ENCODE measurements around the gene CADPS.

CADPS gene

GRCh38 chr3:62625268-62625667 is 249.9 kb downstream of the CADPS start:
- DNase-seq = no peak

GRCh38 chr3:62624185-62624584 is 251.0 kb downstream of the CADPS start:
- no peak for DNase-seq

- DNase-seq = peak; percentile 59 to 60
Measured at GRCh38 chr3:62622553-62623174, 252.6 kb downstream of the CADPS start.

DNA sequence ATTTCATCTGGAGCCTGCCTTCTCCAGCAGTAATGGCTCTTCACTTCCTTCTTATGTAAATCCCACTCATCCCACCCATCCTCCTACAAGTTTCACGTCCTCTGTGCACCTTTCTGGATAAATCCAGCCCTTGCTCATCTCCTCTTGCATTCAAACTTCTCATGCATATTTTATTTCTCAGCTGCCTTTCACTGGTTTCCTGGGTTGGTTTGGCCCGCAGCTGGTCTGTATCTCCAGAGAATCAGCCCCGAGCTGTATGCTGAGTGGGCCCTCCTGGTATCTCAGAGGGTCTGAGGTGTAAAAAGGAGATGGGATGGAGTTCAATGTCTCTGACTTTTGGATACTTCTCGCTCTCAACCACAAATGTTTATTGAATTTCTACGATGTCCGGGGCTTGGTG is 253.3 kb downstream of the CADPS start:
- DNase-seq = no peak

GRCh38 chr3:62621176-62621575 is 254.0 kb downstream of the CADPS start:
- DNase-seq = no peak

DNA sequence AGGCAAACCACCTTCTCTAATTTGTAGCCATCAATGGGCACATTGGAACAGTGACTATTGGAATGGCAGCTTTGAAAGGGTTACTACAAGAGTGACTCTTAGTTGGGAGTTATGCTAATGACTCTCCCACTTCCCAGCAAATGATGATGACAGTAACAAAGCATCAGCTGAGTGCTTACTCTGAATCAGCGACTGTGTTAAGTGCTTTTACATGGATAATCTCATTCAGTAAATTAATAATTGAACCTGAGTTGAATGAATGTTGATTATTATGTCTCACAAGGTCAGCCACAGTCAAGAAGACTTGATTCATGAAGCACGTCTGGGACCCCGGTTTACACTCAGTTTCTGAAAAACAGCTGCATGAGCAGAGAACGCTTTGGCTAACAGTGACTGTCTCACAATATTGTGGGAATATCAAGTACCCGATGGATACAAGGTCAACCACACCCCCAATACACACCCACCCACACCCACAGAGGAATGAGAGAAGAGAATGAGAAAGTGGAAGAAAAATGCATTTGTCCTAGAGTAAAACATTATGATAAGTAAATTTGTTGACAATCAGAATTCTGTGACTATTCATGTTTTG is 259.9 kb downstream of the CADPS start:
- no peak for DNase-seq

DNA sequence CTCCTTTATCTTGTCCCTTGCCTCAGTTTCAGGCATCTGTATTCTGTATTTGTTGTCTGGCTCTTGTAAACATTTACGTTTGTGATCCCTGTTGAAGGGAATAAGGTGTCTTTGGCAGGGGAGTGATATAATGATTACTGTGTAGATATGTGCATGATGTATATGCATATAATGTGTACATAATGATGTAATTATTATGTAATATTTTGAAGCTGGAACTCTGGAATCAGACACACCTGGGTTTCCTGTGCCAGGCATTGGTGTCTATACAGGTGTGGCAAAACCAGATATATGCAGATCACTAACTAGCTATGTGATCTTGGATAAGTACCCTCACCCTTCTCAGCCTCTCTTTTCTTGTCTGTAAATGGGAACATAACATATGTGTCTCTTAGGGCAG is 260.7 kb downstream of the CADPS start:
- no peak for DNase-seq

DNA sequence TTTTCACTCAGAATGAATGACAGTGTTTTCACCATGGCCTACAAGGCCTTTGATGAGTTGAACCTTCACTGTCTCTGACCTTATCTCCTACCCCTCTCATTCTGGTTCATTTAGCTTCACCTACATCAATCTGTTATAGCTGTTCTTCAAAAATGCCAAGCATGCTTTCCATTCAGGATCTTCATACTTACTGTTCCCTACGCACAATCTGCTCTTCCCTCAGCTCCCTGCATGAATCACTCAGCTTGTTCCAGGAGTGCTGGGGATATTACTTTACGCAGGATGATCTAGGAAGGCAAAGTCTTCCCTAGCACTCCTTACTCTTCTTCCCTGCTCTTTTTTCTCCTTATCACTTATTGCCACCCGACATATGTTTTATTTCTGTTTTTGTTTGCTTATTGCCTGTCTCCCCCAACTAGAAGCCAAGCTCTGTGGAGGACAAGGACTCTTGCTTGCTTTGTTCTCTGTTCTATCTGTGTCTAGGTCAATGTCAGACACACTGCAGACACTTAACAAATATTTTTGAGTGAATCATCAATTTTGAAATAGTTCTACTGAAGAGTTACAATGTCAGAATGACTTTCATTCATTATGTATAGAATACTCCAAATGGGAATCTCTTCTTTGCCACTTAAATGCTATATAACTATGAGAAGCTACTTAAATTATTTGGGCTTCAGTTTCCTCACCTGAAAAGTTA is 263.5 kb downstream of the CADPS start:
- no peak for DNase-seq

GRCh38 chr3:62607287-62608029 is 267.8 kb downstream of the CADPS start:
- no peak for DNase-seq

GRCh38 chr3:62605413-62606068 is 269.7 kb downstream of the CADPS start:
- no peak for DNase-seq

DNA sequence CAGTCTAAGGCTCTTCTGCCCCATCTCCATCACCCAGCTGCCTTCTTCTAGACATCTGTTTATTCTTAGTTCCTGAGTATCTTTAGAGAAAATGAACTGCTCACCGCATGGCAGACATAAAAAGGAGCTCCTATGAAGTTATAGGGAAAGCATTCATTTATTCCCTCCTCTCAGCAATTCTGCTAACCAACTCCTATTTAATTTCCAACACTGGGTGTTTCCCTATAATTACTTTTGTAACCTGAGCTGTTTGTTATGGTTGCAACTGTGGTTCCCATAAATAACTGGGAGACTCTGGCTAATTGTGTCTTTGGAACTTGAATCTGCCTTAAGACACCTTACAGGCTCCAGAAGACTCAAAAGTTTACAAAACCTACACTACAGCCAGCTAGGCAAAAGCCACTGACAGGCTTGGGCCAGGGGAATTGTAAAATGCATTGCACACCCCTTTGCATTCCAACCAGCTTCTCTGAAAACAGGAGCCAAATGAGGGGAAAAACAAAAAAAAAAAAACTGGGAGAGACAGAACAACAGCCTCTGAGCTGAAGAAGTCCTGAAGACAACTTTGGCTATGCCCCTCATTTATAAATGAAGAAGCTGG is 270.4 kb downstream of the CADPS start:
- no peak for DNase-seq

- DNase-seq = no peak
Measured at GRCh38 chr3:62604298-62604697, 270.9 kb downstream of the CADPS start.

- DNase-seq = no peak
Measured at GRCh38 chr3:62602987-62603386, 272.2 kb downstream of the CADPS start.

DNA sequence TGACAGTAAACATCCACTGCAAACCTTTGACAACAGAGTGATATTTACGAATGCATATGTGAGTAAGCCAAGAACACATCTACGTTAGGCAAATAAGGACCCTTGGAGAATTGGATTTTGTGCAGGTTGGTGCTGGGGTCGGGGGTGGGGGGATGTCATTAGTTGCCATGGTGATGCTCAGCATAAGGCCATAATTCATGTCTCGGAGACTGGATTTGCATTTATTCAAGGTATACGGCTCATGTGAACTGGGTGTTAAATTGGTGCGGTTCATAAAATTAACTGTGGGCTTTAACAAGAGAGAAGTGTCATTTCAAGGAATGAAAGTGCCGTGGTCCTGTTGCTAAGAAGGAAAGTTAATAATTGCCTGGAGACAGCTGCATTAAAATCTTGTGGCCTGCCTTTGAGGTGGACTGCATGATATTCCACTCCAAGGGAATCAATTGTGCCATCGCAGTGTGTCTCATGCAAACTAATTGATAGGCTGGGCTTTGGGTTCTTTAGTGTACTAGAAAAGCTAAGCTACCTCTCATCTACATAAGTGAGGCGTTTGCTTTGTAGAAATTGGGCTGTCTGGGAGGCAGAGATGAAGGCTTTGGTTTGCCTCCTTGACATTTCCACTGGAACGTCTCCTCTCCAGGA is 273.0 kb downstream of the CADPS start:
- no peak for DNase-seq

GRCh38 chr3:62601238-62602070 is 273.8 kb downstream of the CADPS start:
- DNase-seq = no peak

DNA sequence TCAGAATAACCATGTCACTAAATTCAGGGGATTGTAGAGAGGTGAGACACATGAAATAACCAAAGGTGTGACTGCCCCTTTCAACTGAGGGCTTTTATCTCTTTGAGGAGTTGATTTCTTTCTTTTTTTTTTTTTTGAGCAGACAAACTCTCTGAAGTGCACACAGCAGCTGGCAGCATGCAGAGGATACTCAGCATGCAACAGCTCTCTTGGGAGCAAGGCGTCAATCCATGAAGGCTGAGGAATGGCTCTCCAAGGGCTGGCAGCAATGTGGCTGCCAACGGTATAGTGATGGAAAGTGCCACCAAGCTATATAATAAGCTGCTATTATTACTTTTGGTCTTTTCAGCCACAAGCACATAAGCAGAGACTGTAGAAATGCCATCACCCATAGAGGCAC is 275.2 kb downstream of the CADPS start:
- no peak for DNase-seq

DNA sequence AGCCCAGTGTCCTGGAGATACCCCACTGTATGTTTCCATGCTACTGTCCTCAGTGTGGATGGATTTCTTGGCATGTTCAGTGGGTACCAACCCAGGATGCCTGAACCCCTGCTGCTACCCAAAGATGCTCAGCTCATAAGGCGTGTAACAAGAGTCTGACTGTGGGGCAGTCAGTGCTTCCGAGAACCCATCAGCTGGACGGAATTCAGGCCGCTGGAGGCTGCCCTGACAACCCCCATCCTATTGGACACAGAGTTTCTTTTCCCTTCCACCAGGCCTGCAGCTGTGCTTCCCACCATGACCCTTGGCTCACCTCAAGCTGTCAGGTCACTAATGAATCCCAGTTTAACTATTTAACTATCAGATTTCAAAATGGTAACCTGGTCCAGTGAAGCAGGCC is 277.7 kb downstream of the CADPS start:
- DNase-seq = no peak

DNA sequence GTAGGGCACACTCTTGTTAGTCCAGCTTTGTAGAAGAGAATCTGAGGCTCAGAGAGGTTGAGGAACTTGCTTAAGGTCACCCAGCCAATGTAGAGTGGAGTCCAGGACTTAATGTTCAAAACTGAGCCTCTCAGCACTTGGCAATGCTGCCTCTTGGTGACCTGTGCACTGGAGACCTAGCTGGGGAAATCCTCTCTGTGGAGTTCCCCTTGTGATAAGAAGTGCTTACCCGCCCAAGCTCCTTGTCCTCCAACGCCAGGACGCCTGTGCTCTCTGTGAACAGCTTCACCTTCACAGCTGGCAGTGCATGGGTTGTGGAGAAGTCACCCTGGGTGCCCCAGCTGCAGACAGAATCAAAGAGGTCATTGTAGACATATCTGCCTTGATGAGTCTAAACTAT is 282.8 kb downstream of the CADPS start:
- no peak for DNase-seq

DNA sequence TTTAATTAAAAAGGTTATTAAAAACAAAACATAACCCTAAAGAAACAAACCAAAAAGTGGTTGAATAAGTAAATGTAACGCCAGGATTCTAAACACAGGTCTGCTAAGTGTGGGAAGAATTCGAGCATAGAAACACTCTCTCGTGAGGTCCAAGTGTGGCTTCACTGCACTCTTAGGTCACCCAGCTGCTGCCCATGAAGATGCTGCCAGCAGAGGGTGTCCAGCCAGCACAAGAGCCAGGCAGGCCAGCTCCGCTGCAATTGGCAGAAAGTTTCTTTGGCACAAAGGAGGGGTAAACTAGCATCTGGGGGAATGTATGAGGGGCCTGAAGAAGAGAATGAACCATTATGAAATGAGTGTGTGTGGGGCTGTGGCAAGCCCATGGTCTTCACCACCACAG is 286.1 kb downstream of the CADPS start:
- no peak for DNase-seq

GRCh38 chr3:62587579-62588031 is 287.6 kb downstream of the CADPS start:
- DNase-seq = no peak

- no peak for DNase-seq
Measured at GRCh38 chr3:62587169-62587568, 288.0 kb downstream of the CADPS start.

All from AML-193 (cell line).